GM23248 (cell line): Measurements from ENCODE around the gene CCDC17.

Source experiments
- EZH2 ChIP-seq: fragments of 200-600 bp; sonication (generic); IDR thresholded peaks from 2 replicates; pipeline ENCODE4 v1.6.1; 2018; ENCODE audit warnings: antibody characterized with exemption, mild to moderate bottlenecking; ENCODE audit not compliant: insufficient read depth, poor library complexity, severe bottlenecking
- EZH2phosphoT487 ChIP-seq: fragments of 200-600 bp; sonication (generic); IDR thresholded peaks from 2 replicates; pipeline ENCODE4 v1.6.1; 2018; ENCODE audit warnings: antibody characterized with exemption, moderate library complexity, mild to moderate bottlenecking, low read depth; ENCODE audit not compliant: insufficient read depth

- TF ChIP-seq EZH2phosphoT487 (no peak), EZH2 (no peak)
These were observed 50.5 kb downstream of the CCDC17 start for GRCh38 chr1:45573231-45573804.
